ENCODE measurements around the gene PRSS38. TPM values are rescaled to one million over a fixed set of nuclear protein-coding genes. Genes with fewer than 3 reads are reported as not detected.

The PRSS38 gene
- polyA plus RNA-seq, 3 donors = not detected

DNA sequence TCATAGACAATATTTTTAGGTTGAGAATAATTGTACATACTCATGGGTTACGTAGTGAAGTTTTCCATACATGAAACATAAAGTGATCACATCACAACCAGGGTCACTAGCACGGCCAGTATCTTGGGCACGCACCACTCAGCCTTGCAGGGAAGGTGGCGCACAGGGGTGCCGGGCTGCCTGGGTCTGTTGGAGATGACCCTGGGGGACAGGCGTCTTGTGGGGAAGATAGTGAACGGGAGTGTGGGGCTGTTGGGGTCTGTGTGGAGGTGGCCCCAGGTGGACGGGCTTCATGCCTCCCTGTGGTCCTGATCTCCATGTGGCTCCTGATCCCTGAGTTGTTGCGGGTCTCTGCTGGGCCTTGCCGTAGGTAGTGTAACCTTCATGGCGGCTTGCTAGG, 38.3 kb upstream of the PRSS38 start:
- no peak overlapping the region for H3K27ac ChIP-seq (ENCODE audit: low read depth, low read length)
- WGBS, 3 donors = 90 to 93% (median 91%) methylated on average over 11 of the region's 11 CpGs

DNA sequence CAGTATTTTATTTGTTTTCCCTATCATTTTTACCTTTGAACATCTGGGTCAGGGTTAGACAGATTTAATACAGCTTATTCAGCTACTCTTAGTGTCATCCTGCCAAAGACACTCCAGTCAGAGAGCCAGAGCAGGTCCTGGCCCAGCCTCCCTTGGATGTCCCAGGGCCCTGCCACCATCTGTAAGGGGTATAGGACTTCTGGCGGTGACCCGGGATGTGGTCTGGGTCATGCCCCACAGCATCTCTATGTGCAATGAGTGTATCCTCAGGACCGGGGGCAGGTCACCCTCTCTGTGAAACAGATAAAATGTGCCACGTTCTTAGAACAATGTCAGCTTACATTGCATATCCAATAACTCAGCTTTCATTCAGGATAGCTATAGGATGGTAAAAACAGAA, 37.8 kb upstream of the PRSS38 start:
- WGBS, 3 donors = 95 to 99% (median 96%) methylated on average over 4 of the region's 4 CpGs
- no peak overlapping the region for H3K27ac ChIP-seq (ENCODE audit: low read depth, low read length)

DNA sequence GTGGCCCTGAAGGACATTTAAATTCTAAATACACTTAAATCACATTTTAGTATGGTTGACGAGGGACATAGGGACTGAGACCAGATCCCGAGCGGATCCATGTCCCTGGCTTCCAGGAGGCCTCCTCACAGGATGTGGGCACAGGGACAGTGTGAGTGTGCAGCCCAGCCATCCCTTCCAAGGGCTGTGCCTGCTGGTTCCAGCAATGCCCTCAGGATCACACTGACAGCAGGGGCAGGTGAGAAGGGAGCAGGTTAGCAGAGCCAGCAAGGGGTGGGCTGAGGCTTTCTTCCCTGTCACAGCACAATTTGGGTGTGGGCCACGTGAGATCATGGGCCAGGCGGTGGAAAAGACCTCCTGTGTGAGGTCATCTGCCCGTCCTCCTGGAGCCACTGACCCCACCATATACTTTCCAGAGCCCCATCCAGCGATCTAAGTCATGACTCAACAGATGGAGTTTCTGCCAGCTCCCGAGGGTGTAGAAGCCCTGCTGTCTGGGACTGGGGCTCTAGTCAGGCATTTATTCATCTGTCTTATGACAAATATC, 37.0 kb upstream of the PRSS38 start:
- no peak overlapping the region for H3K27ac ChIP-seq (ENCODE audit: low read depth, low read length)
- 83 to 92% (median 84%) methylated on average over 8 of the region's 8 CpGs for WGBS, 3 donors

DNA sequence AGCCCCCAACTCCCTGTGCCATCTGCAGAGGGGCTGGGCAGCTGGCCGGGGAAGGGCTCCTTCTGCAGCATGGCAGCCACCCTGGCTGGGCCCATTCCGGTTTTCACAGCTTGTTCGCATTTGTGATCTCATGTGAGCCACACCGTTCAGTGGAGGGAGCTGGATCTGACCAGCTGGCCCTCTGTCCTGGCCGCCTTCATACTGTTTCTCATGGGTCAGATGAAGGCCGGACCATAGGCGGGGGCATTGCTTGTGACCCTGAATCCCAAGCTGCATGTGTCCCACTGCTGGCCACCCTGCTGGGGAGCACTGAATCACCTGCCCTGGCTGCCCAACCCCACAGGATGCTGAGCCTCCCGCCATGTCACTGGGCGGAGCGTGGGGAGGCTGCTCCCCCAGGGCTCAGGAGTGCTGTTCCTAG, 36.4 kb upstream of the PRSS38 start:
- H3K27ac ChIP-seq (ENCODE audit: low read depth, low read length) = no peak overlapping the region
- 87 to 93% (median 92%) methylated on average over 10 of the region's 10 CpGs for WGBS, 3 donors

DNA sequence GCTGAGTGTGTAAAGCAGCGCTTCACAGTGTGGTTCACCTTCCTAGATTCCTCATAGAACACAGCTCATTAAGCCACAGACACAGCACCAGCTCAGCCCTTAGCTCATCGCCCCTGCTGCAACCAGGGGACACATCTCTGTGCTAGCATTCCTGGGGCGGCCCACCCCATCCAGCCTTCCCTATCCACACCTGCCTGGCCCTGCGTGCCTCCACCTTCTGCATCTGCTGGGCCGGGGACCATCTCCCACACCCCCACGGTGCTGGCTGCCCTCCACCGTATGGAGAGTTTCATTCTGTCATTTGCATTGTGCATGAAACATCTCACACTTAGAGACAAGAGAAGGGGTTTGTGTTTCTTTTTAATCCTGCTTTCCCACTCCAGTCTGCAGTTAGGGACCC, 35.8 kb upstream of the PRSS38 start:
- WGBS, 3 donors = 92 to 96% (median 96%) methylated on average over 7 of the region's 7 CpGs
- no peak overlapping the region for H3K27ac ChIP-seq (ENCODE audit: low read depth, low read length)

DNA sequence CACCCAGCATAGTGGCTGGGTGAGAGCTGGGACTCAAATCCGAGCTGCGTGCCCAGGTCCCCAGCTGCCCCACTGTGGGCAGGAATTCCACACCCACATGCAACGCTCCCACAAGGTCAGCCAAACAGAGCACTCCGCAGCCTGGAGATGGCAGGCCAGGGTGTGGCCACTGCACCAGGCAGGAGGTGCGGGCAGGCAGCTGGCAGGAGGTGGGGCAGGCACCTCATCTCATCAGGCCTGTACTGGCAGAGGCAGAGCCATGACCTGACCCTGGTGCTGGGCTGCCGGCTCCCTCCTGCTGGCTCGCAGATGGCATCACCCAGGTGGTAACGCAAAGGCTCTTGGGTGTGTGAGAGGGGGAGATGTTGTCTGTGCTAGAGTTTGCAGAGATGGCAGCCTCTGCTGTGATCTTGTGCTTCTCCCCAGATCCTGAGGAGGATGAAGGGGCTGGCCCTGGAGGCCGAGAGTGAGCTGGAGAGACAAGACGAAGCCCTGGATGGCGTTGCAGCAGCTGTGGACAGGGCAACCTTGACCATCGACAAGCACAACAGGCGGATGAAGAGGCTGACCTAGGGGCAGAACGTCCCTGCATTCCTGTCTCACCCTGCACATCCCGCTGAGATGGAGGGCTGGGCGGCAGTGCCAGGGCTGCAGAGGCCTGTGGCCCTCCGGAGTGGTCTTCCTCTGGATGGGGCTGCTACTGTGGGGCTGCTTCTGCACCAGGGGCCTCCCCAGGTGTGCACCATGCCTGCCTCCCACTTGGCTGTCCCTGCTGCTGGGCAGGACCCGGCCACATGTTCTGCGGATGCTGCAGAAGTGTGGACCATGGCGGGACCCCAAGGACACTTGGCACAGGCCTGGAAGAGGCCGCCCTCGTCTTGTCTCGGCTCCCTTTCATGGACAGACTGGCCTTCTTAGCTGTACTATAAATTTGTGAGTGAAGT, 35.1 kb upstream of the PRSS38 start:
- no peak overlapping the region for H3K27ac ChIP-seq (ENCODE audit: low read depth, low read length)
- 85 to 94% (median 86%) methylated on average over 23 of the region's 23 CpGs for WGBS, 3 donors

DNA sequence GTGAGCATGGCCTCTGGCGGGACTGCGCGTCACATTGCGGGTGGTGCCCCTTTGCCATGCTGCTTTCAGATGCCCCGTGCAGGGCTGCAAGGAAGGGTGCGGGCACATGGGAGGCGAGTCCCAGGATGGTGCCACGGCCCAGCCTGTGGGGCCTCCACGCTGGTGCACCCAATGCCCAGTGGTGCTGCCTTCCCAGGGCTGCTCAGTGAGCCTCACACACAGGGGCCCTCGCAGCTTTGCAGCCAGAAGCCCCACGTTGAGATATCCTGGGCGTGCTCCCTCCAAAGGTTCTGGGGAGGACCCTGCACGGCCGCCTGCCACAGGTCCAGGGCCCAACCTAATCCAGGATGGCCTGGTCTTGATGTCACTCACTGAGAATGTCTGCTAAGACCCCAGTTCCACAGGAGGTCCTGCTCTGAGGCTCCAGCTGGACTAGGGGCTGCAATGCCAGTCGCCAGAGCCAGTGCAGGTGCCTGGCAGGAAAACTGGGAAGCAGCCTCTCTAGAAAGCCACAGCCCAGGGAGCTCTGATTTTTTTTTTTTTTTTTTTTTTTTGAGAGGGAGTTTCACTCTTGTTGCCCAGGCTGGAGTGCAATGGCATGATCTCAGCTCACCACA, 34.1 kb upstream of the PRSS38 start:
- no peak overlapping the region for H3K27ac ChIP-seq (ENCODE audit: low read depth, low read length)
- 93 to 96% (median 96%) methylated on average over 15 of the region's 15 CpGs for WGBS, 3 donors

DNA sequence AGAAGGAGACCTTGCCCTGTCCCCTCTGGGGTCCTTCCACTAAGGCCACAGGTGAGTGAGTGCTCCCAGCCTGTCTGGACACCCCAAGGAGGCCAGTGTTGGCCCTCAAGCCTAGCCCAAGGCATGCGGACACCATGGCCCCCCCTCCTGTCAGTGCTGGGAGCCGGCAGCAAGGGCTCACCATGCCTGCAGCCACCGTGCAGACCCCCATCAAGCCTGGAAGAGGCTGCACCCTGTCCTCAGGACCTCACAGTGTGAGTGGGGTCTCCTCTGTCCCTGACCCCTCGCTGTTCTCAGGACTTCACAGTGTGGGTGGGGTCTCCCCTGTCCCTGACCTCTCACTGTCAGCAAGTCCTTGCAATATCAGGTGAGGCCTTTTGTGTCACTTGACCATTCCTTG, 33.2 kb upstream of the PRSS38 start:
- WGBS, 3 donors = 84 to 94% (median 89%) methylated on average over 4 of the region's 4 CpGs

DNA sequence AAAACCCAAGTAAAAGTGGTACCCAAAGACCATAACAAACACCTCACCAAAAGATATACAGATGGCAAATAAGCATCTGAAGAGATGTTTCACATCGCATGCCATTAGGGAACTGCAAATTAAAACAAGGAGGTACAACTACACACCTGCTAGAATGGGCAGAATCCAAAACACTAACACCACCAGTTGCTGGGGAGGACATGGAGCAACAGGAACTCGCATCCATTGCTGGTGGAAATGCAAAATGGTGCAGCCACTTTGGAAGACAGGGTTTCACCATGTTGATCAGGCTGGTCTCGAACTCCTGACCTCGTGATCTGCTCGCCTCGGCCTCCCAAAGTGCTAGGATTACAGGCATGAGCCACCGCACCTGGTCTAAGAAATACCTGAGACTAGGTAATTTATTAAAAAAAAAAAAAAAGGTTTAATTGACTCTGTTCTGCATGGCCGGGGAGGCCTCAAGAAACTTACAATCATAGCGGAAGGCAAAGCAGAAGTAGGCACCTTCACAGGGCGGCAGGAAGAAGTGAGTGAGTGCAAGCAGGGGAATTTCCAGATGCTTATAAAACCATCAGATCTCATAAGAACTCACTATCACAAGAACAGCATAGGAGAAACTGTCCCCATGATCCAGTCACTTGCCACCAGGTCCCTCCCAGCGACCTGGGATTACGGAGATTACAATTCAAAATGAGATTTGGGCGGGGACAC, 30.2 kb upstream of the PRSS38 start:
- no peak overlapping the region for H3K27ac ChIP-seq (ENCODE audit: low read depth, low read length)
- 87 to 93% (median 89%) methylated on average over 13 of the region's 13 CpGs for WGBS, 3 donors

More for the DNA sequence above, 33.2 kb upstream of the PRSS38 start:
- no peak overlapping the region for H3K27ac ChIP-seq (ENCODE audit: low read depth, low read length)

DNA sequence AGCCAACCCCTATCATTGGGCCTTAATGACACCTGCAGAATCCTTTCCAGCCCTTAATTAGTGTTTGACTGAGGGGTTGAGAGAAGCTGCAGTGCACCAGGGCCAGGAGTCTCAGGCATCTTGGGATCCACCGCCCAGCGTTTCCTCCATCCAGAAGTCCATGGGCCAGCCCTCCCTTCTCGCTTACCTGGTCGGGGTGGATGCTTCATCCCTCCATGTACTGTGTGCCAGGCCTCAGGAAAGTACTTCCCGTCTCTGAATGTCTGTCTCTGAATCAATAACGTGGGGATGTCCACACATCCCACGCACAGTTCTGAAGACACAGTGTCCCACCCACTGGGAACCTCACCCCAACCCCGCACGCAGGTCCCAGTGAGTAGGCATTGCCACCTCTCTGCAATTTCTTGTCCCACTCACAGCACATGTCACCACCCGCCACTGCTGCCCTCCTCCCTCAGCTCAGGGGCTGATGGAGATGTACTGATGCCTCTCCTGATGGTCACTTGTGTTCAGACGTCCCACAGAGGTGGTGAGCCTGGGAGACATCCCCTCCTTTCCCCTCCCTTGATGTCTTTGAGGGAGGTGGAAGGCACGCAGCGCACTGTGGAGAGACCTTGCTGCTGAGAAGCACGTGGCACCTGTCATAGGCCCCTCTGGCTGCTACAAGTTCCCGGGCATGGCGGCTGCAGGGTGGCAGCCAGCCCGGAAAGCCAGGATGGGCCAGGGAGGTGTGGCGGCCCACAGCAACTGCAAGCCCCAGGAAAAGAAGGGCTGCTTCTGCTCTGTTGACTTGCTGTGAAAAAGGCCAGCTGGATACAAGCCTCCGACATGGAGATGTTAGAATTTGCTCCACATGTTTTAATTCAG, 29.4 kb upstream of the PRSS38 start:
- 52 to 67% (median 53%) methylated on average over 19 of the region's 19 CpGs for WGBS, 3 donors

DNA sequence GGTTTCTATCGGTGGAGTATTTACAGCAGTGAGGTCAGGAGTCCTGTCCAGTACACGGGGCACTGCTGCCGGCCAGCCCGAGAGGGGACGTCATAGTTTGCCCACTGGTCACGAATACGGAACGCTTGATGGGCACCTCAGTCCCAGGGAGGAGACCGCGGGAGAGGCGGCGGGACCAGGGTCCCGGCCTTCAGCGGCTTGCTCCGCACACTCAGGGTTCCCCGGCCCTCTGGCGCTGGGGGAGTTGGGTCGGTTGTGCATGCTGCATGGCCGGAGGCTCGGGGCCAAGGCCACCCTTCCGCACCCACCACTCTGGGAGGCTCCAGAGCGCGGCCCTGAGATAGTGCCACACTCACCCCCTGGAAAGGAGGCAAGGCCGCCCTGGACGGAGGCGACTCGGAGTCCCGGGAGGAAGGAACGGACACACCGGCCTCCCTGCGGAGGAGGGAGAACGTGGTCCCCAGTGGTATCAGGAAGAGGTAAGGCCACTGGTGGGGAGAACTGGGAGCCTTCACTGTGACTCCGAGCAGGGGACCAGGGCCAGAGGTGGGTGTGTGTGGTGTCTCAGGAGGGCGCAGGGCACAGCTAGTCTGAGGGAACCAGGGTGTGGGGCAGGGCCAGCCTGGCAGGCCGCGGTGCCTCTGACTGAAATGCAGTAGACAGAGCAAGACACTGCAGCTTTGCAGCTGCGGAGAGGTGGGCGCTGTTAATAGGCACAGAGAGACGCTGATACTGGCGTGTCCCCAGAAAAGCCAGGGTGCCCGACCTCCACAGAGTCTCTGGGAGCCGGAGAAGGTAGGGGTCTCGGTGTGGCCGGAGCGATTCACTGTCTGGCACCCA, 28.6 kb upstream of the PRSS38 start:
- 19 to 35% (median 22%) methylated on average over 45 of the region's 45 CpGs for WGBS, 3 donors

More for the DNA sequence above, 29.4 kb upstream of the PRSS38 start:
- H3K27ac ChIP-seq (ENCODE audit: low read depth, low read length) = no peak overlapping the region

DNA sequence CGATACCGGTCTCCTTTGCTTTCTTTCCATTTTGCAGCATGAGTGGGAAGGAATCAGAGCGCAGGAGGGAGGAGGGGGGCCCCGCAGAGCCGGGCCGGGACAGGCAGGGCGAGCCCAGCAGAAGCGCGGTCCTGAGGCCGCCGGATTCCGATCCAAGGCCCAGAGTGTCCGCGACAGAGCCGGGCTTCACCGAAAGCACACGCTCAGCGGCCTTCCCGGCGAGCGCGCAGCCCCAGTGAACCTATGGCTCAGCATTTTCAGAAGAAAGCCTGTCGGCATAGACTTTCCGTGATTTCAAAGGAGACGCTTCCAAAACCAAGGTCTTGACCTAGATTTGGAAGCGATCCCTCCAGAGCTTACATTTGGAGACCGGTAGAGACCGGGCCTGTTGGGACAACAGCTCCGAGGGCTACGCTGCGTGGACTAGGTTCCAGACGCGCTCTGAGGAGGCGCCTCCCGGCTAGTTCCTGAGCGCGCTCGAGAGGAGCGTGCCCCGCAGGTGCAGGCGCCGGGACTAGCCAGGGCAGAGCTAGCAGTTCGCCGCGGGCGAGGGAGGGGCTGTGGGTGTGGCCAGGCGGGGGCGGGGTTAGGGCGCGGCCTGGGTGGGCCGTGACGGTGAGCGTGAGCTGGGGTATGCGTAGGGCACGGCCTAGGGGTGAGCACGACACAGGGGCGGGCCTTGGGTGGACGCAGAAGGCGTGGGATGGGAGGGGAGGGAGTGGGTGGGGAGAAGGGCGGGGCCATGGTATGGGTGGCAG, 27.8 kb upstream of the PRSS38 start:
- H3K27ac ChIP-seq (ENCODE audit: low read depth, low read length) = no peak overlapping the region
- 0 to 1% (median 1%) methylated on average over 52 to 60 of the region's 60 CpGs for WGBS, 3 donors

More for the DNA sequence above, 28.6 kb upstream of the PRSS38 start:
- no peak overlapping the region for H3K27ac ChIP-seq (ENCODE audit: low read depth, low read length)

DNA sequence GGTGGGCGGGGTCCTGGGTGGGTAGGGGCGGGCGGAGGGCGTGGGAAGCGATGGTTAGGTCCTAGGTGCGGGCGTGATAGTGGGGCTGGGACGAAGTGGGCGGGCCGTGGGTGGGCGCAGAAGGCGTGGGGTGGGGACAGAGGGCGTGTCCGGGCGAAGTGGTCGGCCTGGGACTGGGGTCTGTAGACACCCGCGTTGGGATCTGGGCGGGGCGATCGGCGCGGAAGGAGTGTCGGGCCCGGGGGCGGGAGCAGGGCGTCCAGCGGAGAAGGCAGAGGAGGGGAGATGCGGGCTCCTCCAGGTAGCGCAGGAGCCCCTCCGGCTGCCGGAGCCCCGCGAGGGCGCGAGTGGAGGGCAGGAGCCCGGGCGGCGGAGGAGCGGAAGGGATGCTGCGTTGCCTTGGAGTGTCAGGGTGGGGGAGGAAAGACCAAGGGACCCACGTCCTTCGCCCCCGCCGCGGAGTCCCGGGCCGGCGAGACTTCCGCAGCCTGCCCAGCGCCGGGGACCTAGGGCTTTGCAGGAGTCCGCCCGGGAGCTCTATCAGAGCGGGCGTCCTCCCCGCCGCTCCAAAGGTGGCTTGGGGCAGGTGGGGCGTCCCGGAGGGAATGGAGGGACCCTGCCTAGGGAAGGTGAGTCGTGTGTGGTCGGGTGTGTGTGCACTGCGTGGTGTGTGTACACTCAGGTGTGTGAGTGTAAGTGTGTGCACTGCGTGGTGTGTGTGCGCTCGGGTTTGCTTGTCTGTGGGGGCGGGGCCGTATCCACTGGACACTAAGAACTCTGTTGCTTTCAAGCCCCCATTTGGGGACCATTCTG, 27.0 kb upstream of the PRSS38 start:
- WGBS, 3 donors = 1 to 3% (median 2%) methylated on average over 56 to 68 of the region's 68 CpGs
- H3K27ac ChIP-seq (ENCODE audit: low read depth, low read length) = no peak overlapping the region

DNA sequence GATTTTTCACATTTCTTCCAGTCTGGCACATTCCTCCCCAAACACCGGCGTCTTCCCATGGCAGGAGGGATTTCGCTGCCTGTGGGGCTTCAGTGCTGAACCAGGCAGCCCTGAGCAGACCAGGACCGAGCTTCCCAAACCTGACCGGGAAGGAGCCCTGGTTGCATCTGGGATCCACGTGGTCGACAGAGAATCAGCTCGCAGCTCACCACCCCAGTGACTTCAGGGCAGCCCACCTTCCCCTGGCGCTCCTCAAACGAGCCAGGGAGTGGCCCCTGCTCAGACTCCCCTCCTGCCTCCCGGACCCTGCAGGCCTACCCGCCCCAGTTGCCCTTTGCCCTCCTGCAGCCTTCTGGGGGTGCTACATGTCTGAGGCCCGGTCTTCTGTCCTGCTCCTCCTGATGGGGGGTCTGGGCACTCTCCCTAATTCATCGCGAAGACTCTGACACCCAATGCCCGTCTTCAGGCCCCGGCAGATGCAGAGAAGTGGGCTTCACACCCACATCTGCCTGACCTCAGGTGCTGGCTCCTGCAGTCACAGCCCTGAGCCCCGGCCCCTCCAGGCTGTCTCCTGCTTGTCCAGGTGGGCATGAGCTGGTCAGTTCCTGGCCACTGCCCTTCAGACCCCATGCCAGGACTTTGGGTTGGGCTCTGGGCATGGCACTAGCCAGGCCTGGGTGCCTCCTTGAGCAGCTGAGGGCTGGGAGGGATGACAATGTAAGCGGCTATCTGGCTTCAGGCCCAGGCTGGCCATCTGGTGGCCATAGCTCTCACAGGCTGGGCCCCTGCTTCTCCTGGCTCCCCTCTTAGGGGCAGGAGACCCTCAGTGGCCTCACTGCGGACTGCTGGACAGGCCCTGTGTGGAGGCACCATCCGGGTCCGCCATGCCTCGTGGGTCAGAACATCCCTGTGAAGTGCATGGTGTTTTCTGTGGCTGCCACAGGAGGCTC, 26.1 kb upstream of the PRSS38 start:
- no peak overlapping the region for H3K27ac ChIP-seq (ENCODE audit: low read depth, low read length)
- WGBS, 3 donors = 74 to 76% (median 76%) methylated on average over 23 of the region's 23 CpGs

DNA sequence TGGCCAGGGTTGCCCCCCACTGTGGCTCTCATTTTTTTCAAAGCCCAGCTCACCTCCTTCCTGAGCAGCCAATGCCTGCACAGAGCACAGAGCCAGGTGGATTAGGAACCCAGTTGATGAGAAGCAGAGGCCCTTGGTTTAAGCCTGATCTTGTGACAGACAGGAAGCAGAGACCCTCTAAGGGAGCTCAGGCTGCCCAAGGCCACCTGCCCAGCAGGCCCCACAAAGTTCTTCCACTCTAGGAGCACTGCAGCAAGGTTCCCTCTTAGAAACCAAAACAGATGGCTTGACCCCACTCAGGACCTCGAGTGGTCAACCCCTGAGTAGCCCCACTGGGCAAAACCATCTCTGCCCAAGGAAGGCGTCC, 25.5 kb upstream of the PRSS38 start:
- WGBS, 3 donors = 89 to 92% (median 90%) methylated on average over 2 of the region's 2 CpGs
- H3K27ac ChIP-seq (ENCODE audit: low read depth, low read length) = no peak overlapping the region

Measured in adipose tissue (tissue), 3 donors.